Loucy (cell line): ENCODE results near the gene FGFR4.
"Not testable (repeated sequence)": the region's sequence is repeated elsewhere in the genome, so short reads cannot be mapped to it uniquely, and the experiment has no call there.

Experiments used
- H2AFZ ChIP-seq: fragments of 200-600 bp; sonication (generic); 2 replicates; pipeline ENCODE4 v1.6.0; 2016; ENCODE audit warnings: antibody characterized with exemption, mild to moderate bottlenecking, low read length, moderate library complexity
- H3F3A ChIP-seq: fragments of 200-600 bp; 2 replicates; pipeline ENCODE4 v1.6.0; 2016; ENCODE audit warnings: antibody characterized with exemption, low read depth, mild to moderate bottlenecking
- H3K27me3 ChIP-seq: fragments of 200-600 bp; sonication (generic); 2 replicates; pipeline ENCODE4 v1.6.1; 2014; ENCODE audit warnings: low read length, mild to moderate bottlenecking; ENCODE audit not compliant: insufficient read depth, poor library complexity, severe bottlenecking
- H3K36me3 ChIP-seq: fragments of 200-600 bp; sonication (generic); 2 replicates; pipeline ENCODE4 v1.6.1; 2016; ENCODE audit warnings: low read length; ENCODE audit not compliant: insufficient read depth
- H3K4me1 ChIP-seq: fragments of 200-600 bp; sonication (generic); 2 replicates; pipeline ENCODE4 v1.5.1; 2014; ENCODE audit warnings: low read length, mild to moderate bottlenecking; ENCODE audit not compliant: insufficient read depth, poor library complexity, severe bottlenecking
- H3K4me2 ChIP-seq: fragments of 200-600 bp; sonication (generic); 2 replicates; pipeline ENCODE4 v1.6.0; 2014; ENCODE audit warnings: antibody characterized with exemption, low read length, low read depth, mild to moderate bottlenecking; ENCODE audit not compliant: poor library complexity, severe bottlenecking
- H3K4me3 ChIP-seq: fragments of 200-600 bp; sonication (generic); 2 replicates; pipeline ENCODE4 v1.5.1; 2014; ENCODE audit warnings: low read length, mild to moderate bottlenecking, mixed read lengths; ENCODE audit not compliant: poor library complexity, severe bottlenecking
- H3K79me2 ChIP-seq: fragments of 200-600 bp; sonication (generic); 2 replicates; pipeline ENCODE4 v1.6.1; 2014; ENCODE audit warnings: low read length; ENCODE audit not compliant: insufficient read depth
- H3K9ac ChIP-seq: fragments of 200-600 bp; sonication (generic); 2 replicates; pipeline ENCODE4 v1.6.0; 2014; ENCODE audit warnings: mild to moderate bottlenecking, low read depth, low read length, moderate library complexity; ENCODE audit not compliant: poor library complexity, severe bottlenecking
- H3K9me2 ChIP-seq: fragments of 200-600 bp; sonication (generic); replicated peaks from 2 replicates; pipeline ENCODE4 v1.6.1; 2016; ENCODE audit warnings: low read depth, low read length, mixed read lengths
- H3K9me3 ChIP-seq: fragments of 200-600 bp; sonication (generic); 2 replicates; pipeline ENCODE4 v1.6.1; 2014; ENCODE audit warnings: mild to moderate bottlenecking, antibody characterized with exemption, low read length, low read depth; ENCODE audit not compliant: insufficient read depth
- H4K20me1 ChIP-seq: fragments of 200-600 bp; sonication (generic); 2 replicates; pipeline ENCODE4 v1.6.0; 2014; ENCODE audit warnings: antibody characterized with exemption, low read length, mild to moderate bottlenecking; ENCODE audit not compliant: insufficient read depth, poor library complexity, severe bottlenecking
- EZH2phosphoT487 ChIP-seq: fragments of 200-600 bp; IDR thresholded peaks from 2 replicates; pipeline ENCODE4 v1.6.1; 2018; ENCODE audit warnings: antibody characterized with exemption, mild to moderate bottlenecking, moderate library complexity, borderline replicate concordance
- TF ChIP-seq, protein P1 (sequence below): fragments of 200-600 bp; sonication (generic); conservative IDR thresholded peaks from 2 replicates; pipeline ENCODE4 v1.5.1; 2014; ENCODE audit warnings: mild to moderate bottlenecking, antibody characterized with exemption, low read length

Gene FGFR4

DNA sequence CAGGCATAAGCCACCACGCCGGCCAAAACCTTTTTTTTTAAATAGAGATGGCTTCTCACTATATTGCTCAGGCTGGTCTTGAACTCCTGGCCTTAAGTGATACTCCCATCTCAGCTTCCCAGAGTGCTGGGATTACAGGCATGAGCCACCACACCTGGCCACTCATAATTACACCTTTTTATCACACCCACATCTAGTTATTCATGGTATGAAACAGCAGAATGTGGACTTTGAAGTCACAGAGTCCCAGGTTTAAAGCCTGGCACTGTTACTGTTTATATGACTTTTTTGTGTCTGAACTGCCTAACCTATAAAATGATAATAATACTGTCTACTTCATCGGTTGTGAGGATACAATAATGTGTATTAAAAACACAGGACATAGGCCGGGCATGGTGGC, 41.1 kb upstream of the FGFR4 start:
- H3K79me2 ChIP-seq = no peaks in the 10 kb centered on the region
- no peaks in the 10 kb centered on the region for H3K27me3 ChIP-seq
- no peak overlapping the region for H2AFZ ChIP-seq
- no peaks in the 10 kb centered on the region for H3F3A ChIP-seq
- H4K20me1 ChIP-seq = no peaks in the 10 kb centered on the region
- H3K4me2 ChIP-seq = no peak overlapping the region
- no peaks in the 10 kb centered on the region for H3K9me2 ChIP-seq
- no peaks in the 10 kb centered on the region for H3K9me3 ChIP-seq
- H3K4me1 ChIP-seq = no peaks in the 10 kb centered on the region
- H3K36me3 ChIP-seq = peaks cover 22% of the 10 kb centered on the region; the same call in 1 of the 2 replicates
- H3K9ac ChIP-seq = no peak overlapping the region
- no peak overlapping the region for H3K4me3 ChIP-seq
- no peak for TF ChIP-seq EZH2phosphoT487
- TF ChIP-seq, protein P1, sequence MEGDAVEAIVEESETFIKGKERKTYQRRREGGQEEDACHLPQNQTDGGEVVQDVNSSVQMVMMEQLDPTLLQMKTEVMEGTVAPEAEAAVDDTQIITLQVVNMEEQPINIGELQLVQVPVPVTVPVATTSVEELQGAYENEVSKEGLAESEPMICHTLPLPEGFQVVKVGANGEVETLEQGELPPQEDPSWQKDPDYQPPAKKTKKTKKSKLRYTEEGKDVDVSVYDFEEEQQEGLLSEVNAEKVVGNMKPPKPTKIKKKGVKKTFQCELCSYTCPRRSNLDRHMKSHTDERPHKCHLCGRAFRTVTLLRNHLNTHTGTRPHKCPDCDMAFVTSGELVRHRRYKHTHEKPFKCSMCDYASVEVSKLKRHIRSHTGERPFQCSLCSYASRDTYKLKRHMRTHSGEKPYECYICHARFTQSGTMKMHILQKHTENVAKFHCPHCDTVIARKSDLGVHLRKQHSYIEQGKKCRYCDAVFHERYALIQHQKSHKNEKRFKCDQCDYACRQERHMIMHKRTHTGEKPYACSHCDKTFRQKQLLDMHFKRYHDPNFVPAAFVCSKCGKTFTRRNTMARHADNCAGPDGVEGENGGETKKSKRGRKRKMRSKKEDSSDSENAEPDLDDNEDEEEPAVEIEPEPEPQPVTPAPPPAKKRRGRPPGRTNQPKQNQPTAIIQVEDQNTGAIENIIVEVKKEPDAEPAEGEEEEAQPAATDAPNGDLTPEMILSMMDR = no peak

DNA sequence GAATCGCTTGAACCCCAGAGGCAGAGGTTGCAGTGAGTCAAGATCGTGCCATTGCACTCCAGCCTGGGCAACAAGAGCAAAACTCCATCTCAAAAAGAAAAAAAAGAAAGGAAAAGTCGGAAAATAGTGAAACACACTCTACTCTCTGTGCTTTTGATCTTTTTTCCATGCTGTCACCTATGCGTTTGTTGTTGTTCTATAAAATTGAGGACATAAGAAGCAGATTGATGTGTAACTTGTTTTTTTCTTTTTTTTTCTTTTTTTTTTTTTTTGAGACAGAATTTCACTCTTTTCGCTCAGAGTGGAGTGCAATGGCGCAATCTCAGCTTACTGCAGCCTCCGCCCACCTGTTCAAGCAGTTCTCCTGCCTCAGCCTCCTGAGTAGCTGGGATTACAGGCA, 38.2 kb upstream of the FGFR4 start:
- not testable (repeated sequence) for H4K20me1 ChIP-seq, H3F3A ChIP-seq, H3K36me3 ChIP-seq, H3K27me3 ChIP-seq, H3K4me1 ChIP-seq, H3K9me2 ChIP-seq, H3K9me3 ChIP-seq, H3K4me3 ChIP-seq, H2AFZ ChIP-seq, H3K4me2 ChIP-seq, H3K79me2 ChIP-seq, H3K9ac ChIP-seq

DNA sequence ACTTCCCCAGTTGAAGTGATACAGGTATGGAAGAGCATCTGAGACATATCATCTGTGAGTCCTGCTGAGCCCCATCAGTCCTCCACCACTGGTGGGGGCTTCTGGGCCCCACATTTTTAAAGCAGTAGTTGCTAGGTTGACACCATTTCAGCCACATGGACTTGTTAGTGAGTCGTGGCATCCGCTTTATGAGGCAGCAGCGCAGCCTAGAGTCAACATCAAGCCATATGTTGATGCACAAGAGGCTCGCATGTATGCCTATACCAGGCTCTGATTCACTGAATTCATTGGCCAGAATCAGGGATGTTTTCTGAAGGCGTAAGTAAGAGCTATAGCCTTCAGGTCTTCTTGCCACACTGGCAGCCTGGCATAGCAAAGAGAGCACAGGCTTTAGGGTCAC, 37.4 kb upstream of the FGFR4 start:
- Histone ChIP-seq H3K9ac (no peak overlapping the region), H3K27me3 (no peaks in the 10 kb centered on the region), H3K4me1 (no peaks in the 10 kb centered on the region), H3K9me2 (no peaks in the 10 kb centered on the region), H3K9me3 (no peaks in the 10 kb centered on the region), H3K4me2 (no peak overlapping the region), H4K20me1 (no peaks in the 10 kb centered on the region), H3K36me3 (peaks cover 6% of the 10 kb centered on the region; the same call in 1 of the 2 replicates), H3K4me3 (no peak overlapping the region), H3K79me2 (no peaks in the 10 kb centered on the region), H2AFZ (no peak overlapping the region), H3F3A (no peaks in the 10 kb centered on the region)
- no peak for TF ChIP-seq EZH2phosphoT487
- TF ChIP-seq, protein P1 = no peak

DNA sequence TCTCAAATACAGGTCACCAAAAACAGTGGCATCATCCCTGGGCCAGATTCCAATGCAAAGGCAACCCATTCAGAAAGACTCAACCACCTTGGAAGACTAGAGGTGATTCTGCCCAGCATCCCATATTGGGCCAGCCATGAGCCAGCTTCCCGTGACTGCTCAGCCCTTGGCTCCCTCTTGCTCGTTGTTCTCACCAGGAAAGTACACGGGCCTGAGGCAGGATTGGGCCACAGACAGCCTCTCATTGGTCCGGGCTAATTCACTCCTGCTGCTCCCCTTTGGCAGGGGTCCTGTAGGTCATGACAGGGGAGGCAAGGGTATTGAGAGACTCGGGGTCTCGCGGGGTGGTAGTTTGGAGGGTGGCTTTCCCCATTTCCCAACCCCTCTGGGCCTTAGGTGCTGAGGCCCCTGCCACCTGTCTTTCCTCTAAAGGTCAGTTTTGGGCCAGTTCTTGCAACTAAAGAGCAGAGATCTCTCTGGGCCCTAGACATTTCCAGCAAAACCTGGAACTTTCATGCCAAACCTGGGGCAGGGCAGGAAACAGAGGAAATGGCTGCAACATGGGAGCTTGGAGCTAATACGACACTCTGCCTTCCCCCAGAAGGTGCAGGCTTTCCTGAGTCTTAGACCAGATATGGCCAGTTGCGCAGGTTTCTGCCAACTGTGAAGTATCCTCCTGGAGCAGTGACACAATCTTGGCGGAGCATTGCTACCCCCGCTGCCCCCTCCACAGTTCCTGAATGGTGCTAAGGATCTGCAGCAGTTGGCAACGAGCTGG, 22.0 kb upstream of the FGFR4 start:
- Histone ChIP-seq H4K20me1 (no peaks in the 10 kb centered on the region), H2AFZ (no peak overlapping the region), H3K4me3 (no peak overlapping the region), H3K79me2 (no peaks in the 10 kb centered on the region), H3K36me3 (no peaks in the 10 kb centered on the region), H3K9me3 (no peaks in the 10 kb centered on the region), H3K4me2 (no peak overlapping the region), H3K9ac (no peak overlapping the region), H3K27me3 (no peaks in the 10 kb centered on the region), H3F3A (no peaks in the 10 kb centered on the region), H3K4me1 (no peaks in the 10 kb centered on the region), H3K9me2 (no peaks in the 10 kb centered on the region)
- TF ChIP-seq, protein P1 = no peak
